ENCODE measurements around the gene BBS2.

Gene BBS2

GRCh38 chr16:56532714-56533113 is 12.9 kb upstream of the BBS2 start:
- DNase-seq (ENCODE audit: low read depth, low spot score) = no peak
- H3K4me3 ChIP-seq (ENCODE audit: low read depth, low read length) = no peak overlapping the region
- ChIA-PET POLR2A (no interaction called here), CTCF (interaction anchor here (1.0 to 2.6 kb wide), 3 partner anchors 13 to 15 kb away, joined by 3 to 10 read pairs (median 5); partner anchors contain the start of gene BBS2)
- TF ChIP-seq CTCF (IDR thresholded peaks at IDR 0.05; ENCODE audit: insufficient read depth, low read length, missing control alignments) = no peak

GRCh38 chr16:56530872-56531271 is 11.0 kb upstream of the BBS2 start:
- CTCF ChIA-PET = interaction anchor here (1.3 to 2.8 kb wide), 3 partner anchors 13 to 17 kb away, joined by 8 to 12 read pairs (median 10); no protein-coding TSS in a partner anchor

GRCh38 chr16:56525236-56525635 is 5.4 kb upstream of the BBS2 start:
- TF ChIP-seq CTCF (IDR thresholded peaks at IDR 0.05; ENCODE audit: insufficient read depth, low read length, missing control alignments) = no peak
- DNase-seq (ENCODE audit: low read depth, low spot score) = peak; percentile 49
- ChIA-PET POLR2A (no interaction called here), CTCF (interaction anchor here (1.0 to 3.1 kb wide), 5 partner anchors 8 to 177 kb away, joined by 3 to 11 read pairs (median 3); no protein-coding TSS in a partner anchor)
- H3K4me3 ChIP-seq (ENCODE audit: low read depth, low read length) = peak overlapping the region; percentile 20; the same call in 1 of the 2 replicates

More at GRCh38 chr16:56530872-56531271, 11.0 kb upstream of the BBS2 start:
- no peak for TF ChIP-seq CTCF (IDR thresholded peaks at IDR 0.05; ENCODE audit: insufficient read depth, low read length, missing control alignments)
- no peak overlapping the region for H3K4me3 ChIP-seq (ENCODE audit: low read depth, low read length)
- DNase-seq (ENCODE audit: low read depth, low spot score) = no peak
- POLR2A ChIA-PET = no interaction called here

- TF ChIP-seq CTCF (IDR thresholded peaks at IDR 0.05; ENCODE audit: insufficient read depth, low read length, missing control alignments) = no peak
- no peak for DNase-seq (ENCODE audit: low read depth, low spot score)
- peak overlapping the region; percentile 92 for H3K4me3 ChIP-seq (ENCODE audit: low read depth, low read length)
- ChIA-PET POLR2A (no interaction called here), CTCF (interaction anchor here (0.9 to 5.4 kb wide), 5 partner anchors 10 to 181 kb away, joined by 3 to 49 read pairs (median 5); no protein-coding TSS in a partner anchor)
Observed at GRCh38 chr16:56520251-56520577, 390 bp upstream of the BBS2 start.

- DNase-seq (ENCODE audit: low read depth, low spot score) = no peak
- TF ChIP-seq CTCF (IDR thresholded peaks at IDR 0.05; ENCODE audit: insufficient read depth, low read length, missing control alignments) = no peak
- ChIA-PET CTCF (interaction anchor here (0.9 to 5.4 kb wide), 9 partner anchors 8 to 183 kb away, joined by 3 to 49 read pairs (median 10); no protein-coding TSS in a partner anchor), POLR2A (no interaction called here)
- no peak overlapping the region for H3K4me3 ChIP-seq (ENCODE audit: low read depth, low read length)
Observed at GRCh38 chr16:56518425-56518824, 1.4 kb downstream of the BBS2 start.

GRCh38 chr16:56517206-56517605 is 2.6 kb downstream of the BBS2 start:
- ChIA-PET POLR2A (no interaction called here), CTCF (interaction anchor here (1.2 to 5.4 kb wide), 9 partner anchors 7 to 184 kb away, joined by 5 to 49 read pairs (median 10); no protein-coding TSS in a partner anchor)
- no peak for TF ChIP-seq CTCF (IDR thresholded peaks at IDR 0.05; ENCODE audit: insufficient read depth, low read length, missing control alignments)
- DNase-seq (ENCODE audit: low read depth, low spot score) = no peak
- H3K4me3 ChIP-seq (ENCODE audit: low read depth, low read length) = no peak overlapping the region
